Stimulated activated CD8-positive, alpha-beta memory T cell treated with anti-CD3 and anti-CD28 coated beads, Interleukin-2, amount 100 ng/mL, for 1 hour (primary cell): ENCODE results near the gene RBP7.
"Not testable (repeated sequence)": the region's sequence is repeated elsewhere in the genome, so short reads cannot be mapped to it uniquely, and the experiment has no call there.

ENCODE experiments used
- DNase-seq, 2 donors: peaks; one replicate each; pipeline ENCODE4 v3.0.0-alpha.2; 2020; ENCODE audit warnings: low read depth in 2 of 2

Gene RBP7

GRCh38 chr1:9996624-9997582 is at the start of gene RBP7:
Gene RBP7, plus strand, starts transcription at chr1:9997228. Its CDS starts 31 bp downstream, at chr1:9997259.
- DNase-seq: no peak

DNA sequence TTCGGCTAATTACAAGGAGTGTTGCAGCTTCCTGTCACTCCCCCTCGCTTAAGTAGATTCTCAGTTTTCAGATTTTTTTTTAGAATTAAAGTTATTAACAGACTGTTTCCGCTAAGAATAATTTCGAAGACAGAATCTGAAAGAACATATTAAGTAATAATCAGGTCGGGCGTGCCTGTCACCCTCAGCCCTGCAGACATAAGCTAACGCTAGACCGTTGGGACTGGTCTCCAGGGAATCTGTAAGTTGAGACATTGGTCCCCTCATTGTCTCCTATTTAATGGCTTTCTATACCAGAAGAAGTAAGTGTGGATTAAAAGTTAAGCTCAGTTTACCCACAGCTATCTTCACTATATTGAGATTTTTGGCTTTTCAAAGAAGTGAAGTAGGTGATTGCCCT is 39.3 kb upstream of the RBP7 start:
- no peak for DNase-seq

DNA sequence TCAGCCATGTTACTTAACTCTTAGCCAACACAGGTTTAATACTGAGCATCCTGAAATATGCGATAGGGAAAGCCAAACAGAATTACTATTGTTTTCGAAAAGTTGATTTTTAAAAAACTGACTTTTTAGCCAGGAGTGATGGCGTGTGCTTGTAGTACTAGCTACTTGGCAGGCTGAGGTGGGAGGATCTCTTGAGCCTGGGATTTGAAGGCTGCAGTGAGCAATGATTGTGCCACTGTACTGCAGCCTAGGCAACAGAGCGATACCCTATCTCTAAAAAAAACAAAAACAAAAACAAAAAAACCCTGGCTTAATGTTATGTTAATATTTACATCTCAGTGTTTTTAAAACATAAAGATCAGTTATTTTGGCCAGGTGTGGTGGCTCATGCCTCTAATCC is 37.0 kb upstream of the RBP7 start:
- DNase-seq: no peak

DNA sequence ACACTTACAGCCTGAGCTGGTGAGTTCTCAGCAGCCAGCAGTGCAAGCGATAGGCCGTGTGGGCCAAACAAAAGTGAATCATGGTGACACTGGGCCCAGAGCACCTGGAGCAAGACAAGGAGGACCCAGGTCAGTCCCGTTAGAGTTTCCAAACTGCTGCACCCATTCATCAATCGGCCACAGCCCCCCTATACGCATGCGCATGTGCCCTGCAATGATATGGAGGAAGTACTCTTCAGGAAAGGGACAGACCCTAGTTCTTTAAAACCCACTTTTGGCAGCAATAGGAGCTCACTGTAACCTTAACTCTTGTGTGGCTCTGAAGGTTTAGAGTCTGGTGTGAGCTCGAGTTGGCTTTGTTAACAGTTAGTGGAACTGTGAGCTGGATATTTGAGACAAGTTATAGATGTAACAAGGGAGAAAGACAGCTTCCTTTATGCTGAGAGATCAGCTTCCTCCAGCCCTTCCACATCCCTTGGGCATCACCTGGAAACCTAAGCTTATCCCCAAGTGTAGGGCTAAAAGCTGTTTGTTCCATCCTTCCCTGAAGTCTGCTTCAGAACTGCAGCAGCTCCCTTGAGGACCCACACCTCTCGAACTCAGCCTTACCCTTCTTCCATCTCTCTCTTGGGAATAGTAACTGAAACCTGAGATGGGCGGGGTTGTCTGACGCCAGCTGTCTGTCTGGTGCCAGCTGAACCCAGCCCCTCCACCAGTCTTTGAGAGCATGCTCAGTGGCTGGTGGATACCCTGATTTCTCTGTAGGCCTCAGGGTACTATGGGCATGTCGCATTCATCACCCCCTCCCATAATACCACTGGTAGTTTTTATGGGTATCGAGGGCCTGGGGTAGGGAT is 36.1 kb upstream of the RBP7 start:
- no peak for DNase-seq

GRCh38 chr1:9984253-9984652 is 12.8 kb upstream of the RBP7 start:
- no peak for DNase-seq

- DNase-seq: no peak
Measured at GRCh38 chr1:9985001-9985400, 12.0 kb upstream of the RBP7 start.

DNA sequence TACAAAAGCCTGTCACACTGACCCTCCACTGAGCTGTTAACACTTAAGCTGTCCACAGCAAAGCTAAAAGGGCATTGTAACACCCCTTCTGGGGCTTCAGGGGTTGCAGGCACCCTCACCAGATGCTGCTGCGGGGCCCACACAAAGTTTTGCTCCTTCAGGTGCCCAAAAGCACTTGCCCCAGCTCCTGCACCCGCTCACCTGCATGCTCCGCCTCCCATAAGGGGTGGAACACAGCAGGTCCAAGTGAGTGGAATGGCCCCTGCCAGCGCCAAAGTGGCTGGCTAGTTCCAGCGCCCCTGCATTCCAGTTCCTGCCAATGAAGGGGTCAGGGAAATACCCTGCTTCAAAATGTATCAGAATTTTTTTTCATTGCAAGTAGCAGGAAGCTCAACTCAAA is 7.3 kb upstream of the RBP7 start:
- no peak for DNase-seq

DNA sequence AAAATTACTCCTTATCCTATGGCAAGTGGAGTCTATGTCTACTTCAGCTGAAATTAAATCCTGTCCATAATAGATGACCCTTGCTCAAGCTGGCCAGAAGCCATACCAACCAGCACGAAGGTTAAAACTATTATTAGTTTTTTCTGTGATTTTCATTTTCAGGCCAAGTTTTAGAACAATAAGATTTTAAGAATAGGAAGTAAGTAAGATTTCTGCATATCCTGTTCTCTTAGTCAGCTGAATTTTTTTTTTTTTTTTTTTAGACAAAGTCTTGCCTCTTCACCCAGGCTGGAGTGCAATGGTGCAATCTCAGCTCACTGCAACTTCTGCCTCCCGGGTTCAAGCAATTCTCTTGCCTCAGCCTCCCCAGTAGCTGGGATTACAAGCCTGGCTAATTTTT is 6.1 kb upstream of the RBP7 start:
- DNase-seq: no peak

DNA sequence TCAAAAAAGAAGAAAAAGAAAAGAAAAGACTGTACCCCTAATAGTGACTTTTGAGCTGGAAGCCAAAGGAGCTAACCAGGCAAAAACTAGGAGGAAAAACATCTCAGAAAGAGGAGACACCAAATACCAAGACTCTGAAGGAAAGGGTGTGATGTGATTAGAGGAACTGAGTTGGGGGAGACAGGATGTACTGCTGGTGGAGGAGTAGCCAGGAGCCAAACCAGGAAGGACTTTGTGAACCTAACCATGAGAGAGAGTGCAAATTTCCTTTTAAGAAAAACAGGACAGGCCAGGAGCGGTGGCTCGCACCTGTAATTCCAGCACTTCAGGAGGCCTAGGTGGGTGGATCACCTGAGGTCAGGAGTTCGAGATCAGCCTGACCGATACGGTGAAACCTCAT is 4.1 kb upstream of the RBP7 start:
- no peak for DNase-seq

- no peak for DNase-seq
Measured at GRCh38 chr1:9993561-9994075, 3.4 kb upstream of the RBP7 start.

DNA sequence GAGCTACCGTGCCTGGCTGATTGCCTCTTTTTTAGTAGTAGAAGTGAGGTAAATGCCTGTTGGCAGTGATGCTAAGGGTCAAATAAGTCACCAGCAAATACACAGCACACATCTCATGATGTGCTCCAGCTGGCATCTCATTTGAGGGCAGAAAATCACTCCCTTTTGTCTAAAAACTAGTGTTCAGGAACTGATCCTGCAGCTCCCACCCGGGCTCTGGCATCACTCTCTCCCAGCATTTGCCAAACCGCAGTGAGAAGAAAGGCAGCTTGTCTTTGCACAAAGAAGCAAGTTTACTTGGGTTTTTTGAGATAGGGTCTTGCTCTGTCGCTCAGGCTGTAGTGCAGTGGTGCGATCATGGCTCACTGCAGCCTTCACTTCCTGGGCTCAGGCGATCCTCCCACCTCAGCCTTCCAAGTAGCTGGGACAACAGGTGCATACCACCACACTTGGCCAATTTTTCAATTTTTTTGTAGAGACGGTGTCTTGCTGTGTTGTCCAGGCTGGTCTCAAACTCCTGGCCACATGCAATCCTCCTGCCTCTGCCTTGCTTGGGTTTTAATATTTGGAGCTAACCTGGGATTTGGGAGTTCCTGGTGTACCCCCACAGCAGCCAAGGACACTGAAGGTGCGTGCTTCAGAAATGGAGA is 4.1 kb downstream of the RBP7 start:
- no peak for DNase-seq

DNA sequence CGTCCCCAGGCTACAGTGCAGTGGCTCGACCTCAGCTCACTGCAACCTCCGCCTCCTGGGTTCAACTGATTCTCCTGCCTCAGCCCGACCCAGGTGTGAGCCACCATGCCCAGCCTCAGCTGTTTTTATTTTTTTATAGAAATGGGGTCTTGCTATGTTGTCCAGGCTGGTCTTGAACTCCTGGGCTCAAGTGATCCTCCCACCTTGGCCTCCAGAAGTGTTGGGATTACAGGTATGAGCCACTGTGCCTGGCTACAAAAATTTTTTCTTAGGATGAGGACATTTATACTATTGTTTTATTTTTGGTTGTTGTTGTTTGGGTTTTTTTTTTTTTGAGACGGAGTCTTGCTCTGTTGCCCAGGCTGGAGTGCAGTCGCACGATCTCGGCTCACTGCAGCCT is 8.2 kb downstream of the RBP7 start:
- not testable (repeated sequence) for DNase-seq

- no peak for DNase-seq
Measured at GRCh38 chr1:10007169-10007568, 10.1 kb downstream of the RBP7 start.

GRCh38 chr1:10014016-10014415 is 17.0 kb downstream of the RBP7 start:
- no peak for DNase-seq

DNA sequence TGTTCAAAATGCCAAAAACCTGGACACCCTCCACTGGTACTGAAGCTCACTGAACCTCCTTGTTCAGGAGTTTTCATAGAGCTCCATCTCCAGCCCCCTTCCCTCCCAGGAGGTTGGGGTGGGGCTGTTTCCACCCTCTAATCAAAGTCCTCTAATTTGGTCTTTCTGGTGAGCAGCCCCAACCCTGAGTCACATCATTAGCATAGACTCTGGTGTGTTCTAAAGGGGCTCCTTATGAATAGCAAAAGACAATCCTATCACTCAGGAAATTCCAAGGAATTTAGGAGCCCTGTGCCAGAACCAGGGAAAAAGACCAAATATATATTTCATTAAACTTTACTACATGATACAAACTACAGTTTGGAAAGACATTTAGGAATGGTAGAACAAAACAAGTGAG is 22.5 kb downstream of the RBP7 start:
- no peak for DNase-seq

GRCh38 chr1:10020086-10020485 is 23.1 kb downstream of the RBP7 start:
- DNase-seq: no peak

- not testable (repeated sequence) for DNase-seq
Measured at GRCh38 chr1:10020678-10021077, 23.6 kb downstream of the RBP7 start.

DNA sequence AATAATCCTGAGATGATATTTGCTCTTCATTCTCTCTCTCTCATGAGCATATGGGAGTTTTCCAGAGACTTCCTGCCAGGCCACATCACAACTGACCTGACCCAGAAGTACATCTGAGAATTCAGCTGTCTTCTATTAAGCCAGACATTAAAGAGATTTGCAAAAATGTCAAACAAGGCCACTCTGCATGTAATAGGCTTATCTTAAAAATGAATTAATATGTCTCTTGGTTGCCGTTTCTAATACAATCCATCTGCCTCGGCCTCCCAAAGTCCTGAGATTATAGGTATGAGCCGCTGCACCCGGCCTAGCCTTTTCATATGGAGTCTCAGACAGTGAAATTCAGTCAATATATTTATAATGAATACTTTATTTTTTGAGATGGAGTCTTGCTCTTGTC is 25.0 kb downstream of the RBP7 start:
- DNase-seq: not testable (repeated sequence)

DNA sequence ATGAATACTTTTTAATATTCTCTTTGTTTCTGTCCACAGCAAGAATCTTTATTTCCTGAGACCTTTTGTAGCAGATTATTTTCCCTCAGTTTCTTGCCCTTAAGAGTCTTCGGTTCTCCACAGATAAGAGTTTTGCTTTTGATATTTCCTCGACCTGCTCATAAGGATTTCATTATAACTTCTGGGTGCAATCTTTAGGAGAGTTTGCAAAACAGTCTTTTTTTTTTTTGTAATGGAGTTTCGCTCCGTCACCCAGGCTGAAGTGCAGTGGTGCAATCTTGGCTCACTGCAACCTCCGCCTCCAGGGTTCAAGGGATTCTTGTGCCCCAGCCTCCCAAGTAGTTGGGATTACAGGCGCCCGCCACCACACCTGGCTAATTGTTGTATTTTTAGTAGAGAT is 25.6 kb downstream of the RBP7 start:
- DNase-seq: no peak

GRCh38 chr1:10025354-10025753 is 28.3 kb downstream of the RBP7 start:
- no peak for DNase-seq

- DNase-seq: no peak
Measured at GRCh38 chr1:10027027-10027426, 30.0 kb downstream of the RBP7 start.

DNA sequence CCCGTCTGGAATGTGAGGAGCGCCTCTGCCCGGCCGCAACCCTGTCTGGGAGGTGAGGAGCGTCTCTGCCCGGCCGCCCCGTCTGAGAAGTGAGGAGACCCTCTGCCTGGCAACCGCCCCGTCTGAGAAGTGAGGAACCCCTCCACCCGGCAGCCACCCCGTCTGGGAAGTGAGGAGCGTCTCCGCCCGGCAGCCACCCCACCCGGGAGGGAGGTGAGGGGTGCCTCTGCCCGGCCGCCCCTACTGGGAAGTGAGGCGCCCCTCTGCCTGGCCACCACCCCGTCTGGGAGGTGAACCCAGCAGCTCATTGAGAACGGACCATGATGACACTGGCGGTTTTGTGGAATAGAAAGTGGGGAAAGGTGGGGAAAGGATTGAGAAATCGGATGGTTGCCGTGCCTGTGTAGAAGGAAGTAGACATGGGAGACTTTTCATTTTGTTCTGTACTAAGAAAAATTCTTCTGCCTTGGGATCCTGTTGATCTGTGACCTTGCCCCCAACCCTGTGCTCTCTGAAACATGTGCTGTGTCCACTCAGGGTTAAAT is 32.0 kb downstream of the RBP7 start:
- DNase-seq: not testable (repeated sequence)
